Tibial artery (tissue), 4 donors: ENCODE measurements around the gene BICD2.
"Not testable (repeated sequence)": the region's sequence is repeated elsewhere in the genome, so short reads cannot be mapped to it uniquely, and the experiment has no call there.

Experiments
- DNase-seq, 2 donors: peaks; one replicate each; pipeline ENCODE4 v3.0.0-alpha.2; 2019
- H3K27ac ChIP-seq, 2 donors: fragments of 200-600 bp; sonication (generic) in 1 of 2; 1 replicate in 1 of 2; 2 replicates in 1 of 2; pipeline ENCODE4 v1.5.1; 2018 to 2019; ENCODE audit warnings: mild to moderate bottlenecking in 1 of 2
- H3K27me3 ChIP-seq, 2 donors: fragments of 200-600 bp; sonication (generic) in 1 of 2; one replicate each; pipeline versions ENCODE4 v1.5.1 to v1.6.0; 2016 to 2019
- H3K36me3 ChIP-seq, 3 donors: fragments of 200-600 bp; sonication (generic) in 2 of 3; one replicate each; pipeline ENCODE4 v1.5.1; 2016 to 2019; ENCODE audit warnings: mild to moderate bottlenecking in 2 of 3
- H3K4me1 ChIP-seq, 4 donors: fragments of 200-600 bp; sonication (generic) in 2 of 4; 1 replicate in 3 of 4; 2 replicates in 1 of 4; pipeline ENCODE4 v1.5.1; 2016 to 2019
- H3K4me3 ChIP-seq, 2 donors: fragments of 200-600 bp; sonication (generic) in 1 of 2; 1 replicate in 1 of 2; 2 replicates in 1 of 2; pipeline ENCODE4 v1.5.1; 2018 to 2019; ENCODE audit warnings: mild to moderate bottlenecking in 2 of 2
- H3K9me3 ChIP-seq, 3 donors: fragments of 200-600 bp; sonication (generic) in 1 of 3; one replicate each; pipeline ENCODE4 v1.5.1; 2016 to 2019
- intact Hi-C: fragments of 100-400 bp; cut with DNase I; formaldehyde crosslinking; loops from one replicate; pipeline ENCODE4 v1.15.0; 2023; ENCODE audit warnings: low total_unique reads
- TF ChIP-seq, protein P1 (sequence below), 2 experiments: fragments of 200-600 bp in 1 of 2; fragments of 450-650 bp in 1 of 2; IDR thresholded peaks; one replicate each; pipeline ENCODE4 v1.5.1; 2017 to 2019; ENCODE audit warnings: antibody characterized with exemption in 2 of 2, mild to moderate bottlenecking in 1 of 2, moderate library complexity in 1 of 2

Gene BICD2

DNA sequence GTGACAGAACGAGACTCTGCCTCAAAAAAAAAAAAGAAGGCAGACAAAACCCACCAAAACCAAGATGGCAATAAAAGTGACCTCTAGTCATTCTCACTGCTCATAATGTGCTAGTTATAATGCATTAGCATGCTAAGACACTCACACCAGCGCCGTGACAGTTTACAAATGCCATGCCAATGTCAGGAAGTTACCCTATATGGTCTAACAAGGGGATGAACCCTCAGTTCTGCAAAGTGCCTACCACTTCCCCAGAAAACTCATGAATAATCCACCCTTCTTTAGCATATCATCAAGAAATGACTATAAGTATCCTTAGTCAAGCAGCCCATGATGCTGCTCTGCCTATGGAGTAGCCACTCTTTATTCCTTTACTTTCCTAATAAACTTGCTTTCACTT, 4.7 kb upstream of the BICD2 start:
- intact Hi-C loops: loop anchor here (10.0 kb wide), 1 partner anchor 654 kb away; the partner anchor contains the start of gene SPTLC1
- DNase-seq: peak in 1 of 2 donors; percentile 7
- TF ChIP-seq, protein P1, sequence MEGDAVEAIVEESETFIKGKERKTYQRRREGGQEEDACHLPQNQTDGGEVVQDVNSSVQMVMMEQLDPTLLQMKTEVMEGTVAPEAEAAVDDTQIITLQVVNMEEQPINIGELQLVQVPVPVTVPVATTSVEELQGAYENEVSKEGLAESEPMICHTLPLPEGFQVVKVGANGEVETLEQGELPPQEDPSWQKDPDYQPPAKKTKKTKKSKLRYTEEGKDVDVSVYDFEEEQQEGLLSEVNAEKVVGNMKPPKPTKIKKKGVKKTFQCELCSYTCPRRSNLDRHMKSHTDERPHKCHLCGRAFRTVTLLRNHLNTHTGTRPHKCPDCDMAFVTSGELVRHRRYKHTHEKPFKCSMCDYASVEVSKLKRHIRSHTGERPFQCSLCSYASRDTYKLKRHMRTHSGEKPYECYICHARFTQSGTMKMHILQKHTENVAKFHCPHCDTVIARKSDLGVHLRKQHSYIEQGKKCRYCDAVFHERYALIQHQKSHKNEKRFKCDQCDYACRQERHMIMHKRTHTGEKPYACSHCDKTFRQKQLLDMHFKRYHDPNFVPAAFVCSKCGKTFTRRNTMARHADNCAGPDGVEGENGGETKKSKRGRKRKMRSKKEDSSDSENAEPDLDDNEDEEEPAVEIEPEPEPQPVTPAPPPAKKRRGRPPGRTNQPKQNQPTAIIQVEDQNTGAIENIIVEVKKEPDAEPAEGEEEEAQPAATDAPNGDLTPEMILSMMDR (IDR thresholded peaks at IDR 0.05): no peak
- Histone ChIP-seq H3K4me1 (peaks cover 0 to 8% (median 6%) of the 10 kb centered on the region in 4 donors), H3K36me3 (no peaks in the 10 kb centered on the region), H3K4me3 (no peak overlapping the region), H3K27ac (no peak overlapping the region), H3K27me3 (no peaks in the 10 kb centered on the region), H3K9me3 (no peaks in the 10 kb centered on the region)

DNA sequence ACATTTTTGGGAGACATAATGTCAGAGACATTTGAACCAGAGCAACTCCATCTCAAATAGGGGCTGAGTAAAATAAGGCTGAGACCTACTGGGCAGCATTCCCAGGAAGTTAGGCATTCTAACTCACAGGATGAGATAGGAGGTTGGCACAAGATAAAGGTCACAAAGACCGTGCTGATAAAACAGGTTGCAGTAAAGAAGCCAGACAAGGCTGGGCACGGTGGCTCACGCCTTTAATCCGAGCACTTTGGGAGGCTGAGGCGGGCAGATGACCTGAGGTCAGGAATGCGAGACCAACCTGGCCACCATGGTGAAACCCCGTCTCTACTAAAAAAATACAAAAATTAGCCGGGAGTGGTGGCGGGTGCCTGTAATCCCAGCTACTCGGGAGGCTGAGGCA, 4.2 kb upstream of the BICD2 start:
- H3K27ac ChIP-seq, H3K36me3 ChIP-seq, H3K27me3 ChIP-seq, H3K4me3 ChIP-seq, H3K9me3 ChIP-seq: not testable (repeated sequence)
- H3K4me1 ChIP-seq: peaks cover 0 to 11% (median 6%) of the 10 kb centered on the region in 4 donors
- intact Hi-C loops: loop anchor here (10.0 kb wide), 1 partner anchor 654 kb away; the partner anchor contains the start of gene SPTLC1
- peak in 1 of 2 donors; percentile 13 for DNase-seq

DNA sequence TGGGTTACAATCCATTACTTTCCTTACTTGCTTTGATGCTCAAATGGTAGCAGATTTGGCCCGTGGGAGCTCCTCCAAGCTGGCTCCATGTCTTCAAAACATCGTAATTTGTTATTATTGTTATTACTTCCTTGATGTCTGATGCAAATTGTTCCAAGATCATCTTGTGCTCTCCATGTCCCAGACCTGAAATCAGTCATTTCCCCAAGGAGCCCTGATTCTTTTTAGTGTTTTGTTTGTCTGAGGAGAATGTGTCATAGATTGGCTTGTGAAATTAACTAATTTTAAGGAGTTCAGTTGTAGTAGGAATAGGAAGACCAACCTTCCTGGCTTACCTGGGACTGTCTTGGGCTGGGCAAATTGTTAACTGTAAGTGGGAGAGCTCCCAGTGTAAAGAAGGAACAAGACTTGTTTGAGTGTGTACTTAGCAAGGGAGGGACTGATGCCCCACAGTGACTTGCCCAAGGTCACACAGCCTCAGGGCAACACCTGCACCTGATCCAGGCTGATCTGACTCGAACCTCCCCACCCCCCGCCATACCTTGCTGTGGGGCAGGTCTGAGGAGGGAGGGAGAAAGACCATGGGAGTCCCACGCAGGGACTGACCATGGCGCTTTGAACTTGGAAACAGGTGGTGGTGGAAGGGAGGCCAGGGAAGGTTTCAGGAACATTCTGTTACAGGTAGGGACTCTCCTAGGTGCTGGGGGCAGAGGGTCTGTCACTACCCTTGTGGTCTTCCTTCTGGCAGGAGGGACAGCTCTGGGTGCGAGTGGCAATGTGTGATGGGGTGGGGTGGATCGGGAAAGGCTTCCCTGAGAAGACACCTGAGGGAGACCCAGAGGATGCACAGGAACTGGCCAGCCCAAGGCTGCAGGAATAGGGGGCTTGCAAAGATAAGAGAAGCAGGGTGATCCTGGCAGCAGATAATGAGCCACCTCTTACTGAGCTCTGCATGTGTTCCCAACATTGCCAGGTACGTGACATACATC, 2.7 kb upstream of the BICD2 start:
- intact Hi-C loops: loop anchor here (10.0 kb wide), 1 partner anchor 653 kb away; the partner anchor contains the start of gene SPTLC1

DNA sequence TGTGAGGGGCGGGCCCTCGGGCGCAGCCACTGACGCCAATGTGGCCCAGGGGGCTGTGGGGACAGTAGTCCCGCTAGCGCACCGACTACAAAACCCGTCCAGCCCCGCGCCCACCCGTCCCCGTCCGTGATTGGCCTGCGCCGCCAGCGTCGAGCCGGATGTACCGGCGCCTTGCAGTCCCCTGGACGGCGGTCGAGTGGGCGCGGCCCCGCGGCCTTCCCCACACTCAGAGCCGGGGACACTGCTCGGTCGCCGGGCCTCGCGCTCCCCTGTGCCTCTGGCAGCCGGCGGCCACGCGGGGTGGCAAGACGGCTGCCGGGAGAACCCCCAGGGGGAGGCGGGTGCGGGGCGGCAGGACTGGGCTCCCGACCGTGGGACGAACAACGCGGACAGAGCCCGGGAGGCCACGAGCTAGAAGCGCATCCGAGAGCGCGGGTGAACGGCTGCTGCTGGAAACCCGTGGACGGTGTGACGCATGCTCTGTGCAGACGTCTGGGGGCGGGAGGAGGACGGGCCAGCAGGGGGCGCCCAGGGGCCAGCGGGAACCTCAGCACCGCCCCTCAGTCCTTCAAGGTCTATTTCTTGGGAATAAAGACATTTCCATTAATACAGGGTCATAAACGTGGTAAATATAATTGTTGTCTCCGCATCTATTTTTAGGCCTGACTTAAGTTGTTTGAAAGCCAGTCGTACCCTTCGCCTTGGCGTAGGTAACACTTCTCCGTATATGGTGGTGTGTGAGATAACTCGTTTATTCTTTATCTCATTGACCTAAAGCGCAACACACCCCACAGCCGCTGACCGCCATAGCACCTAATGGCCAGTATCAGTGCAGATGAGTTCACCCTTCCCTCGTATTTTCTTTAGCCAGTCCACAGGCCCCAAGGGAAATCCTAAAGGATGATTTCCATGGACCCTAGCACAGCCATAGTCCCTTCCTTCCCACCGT, 629 bp upstream of the BICD2 start:
- intact Hi-C loops: loop anchor here (2.0 to 10.0 kb wide), 2 partner anchors 94 to 650 kb away; partner anchors contain the start of genes IPPK and SPTLC1
- peak overlapping the region; percentile 95 for H3K27ac ChIP-seq
- peaks cover 0 to 44% (median 38%) of the 10 kb centered on the region in 4 donors for H3K4me1 ChIP-seq
- DNase-seq: peak; percentile 98 to 99
- TF ChIP-seq, protein P1 (IDR thresholded peaks at IDR 0.05): peak; percentile 90 to 93
- no peaks in the 10 kb centered on the region for H3K36me3 ChIP-seq
- no peaks in the 10 kb centered on the region for H3K27me3 ChIP-seq
- H3K4me3 ChIP-seq: peak overlapping the region; percentile 71 to 79
- H3K9me3 ChIP-seq: no peaks in the 10 kb centered on the region

More for the DNA sequence above, 2.7 kb upstream of the BICD2 start:
- Histone ChIP-seq H3K4me1 (peaks cover 0 to 25% (median 18%) of the 10 kb centered on the region in 4 donors), H3K9me3 (no peaks in the 10 kb centered on the region), H3K36me3 (no peaks in the 10 kb centered on the region), H3K27ac (no peak overlapping the region), H3K4me3 (no peak overlapping the region), H3K27me3 (no peaks in the 10 kb centered on the region)
- DNase-seq: no peak
- TF ChIP-seq, protein P1 (IDR thresholded peaks at IDR 0.05): no peak

DNA sequence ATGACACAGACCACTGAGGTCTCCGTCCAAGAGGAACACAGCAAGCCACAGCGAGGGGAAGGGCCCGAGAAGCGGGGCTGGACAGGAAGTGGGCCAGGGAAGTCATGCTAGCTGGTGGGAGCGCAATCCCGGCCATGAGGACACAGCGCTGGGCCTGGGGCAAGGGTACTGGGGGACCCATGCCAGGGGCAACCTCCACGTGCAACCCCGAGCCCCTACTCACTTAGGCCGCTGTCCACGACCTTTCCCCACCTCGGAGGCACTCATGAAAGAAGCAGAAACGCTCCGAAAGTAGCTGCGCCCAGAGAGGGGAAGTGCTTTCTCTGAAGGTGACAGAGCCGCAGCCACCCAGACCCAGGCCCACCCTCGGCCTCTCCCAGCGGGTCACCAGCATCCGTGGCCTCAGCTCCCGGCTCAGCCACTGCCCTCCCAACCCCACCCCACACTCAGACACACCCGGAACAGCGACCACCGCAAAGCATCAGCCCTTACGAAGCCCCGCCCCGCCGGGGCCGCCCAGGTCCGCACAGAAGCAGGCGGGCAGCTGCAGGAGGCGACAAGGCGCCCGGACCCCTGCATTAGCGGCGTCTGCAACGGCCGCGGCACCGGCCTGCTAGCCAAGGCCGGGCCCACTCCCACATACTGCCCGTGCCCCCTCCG, 782 bp downstream of the BICD2 start:
- Histone ChIP-seq H3K4me1 (peaks cover 0 to 57% (median 44%) of the 10 kb centered on the region in 4 donors), H3K27me3 (no peaks in the 10 kb centered on the region), H3K27ac (peak overlapping the region; percentile 84 to 95), H3K9me3 (no peaks in the 10 kb centered on the region), H3K4me3 (peak overlapping the region; percentile 79 to 99), H3K36me3 (no peaks in the 10 kb centered on the region)
- intact Hi-C loops: loop anchor here (2.0 to 10.0 kb wide), 2 partner anchors 93 to 649 kb away; partner anchors contain the start of genes IPPK and SPTLC1
- DNase-seq: peak in 1 of 2 donors; percentile 36
- TF ChIP-seq, protein P1 (IDR thresholded peaks at IDR 0.05): no peak
